Astrocyte of the spinal cord (primary cell): ENCODE data around the gene DNAH17.

ENCODE experiments used
- DNase-seq: peaks from one replicate; pipeline ENCODE4 v3.0.0; 2011; ENCODE audit warnings: low read depth, low spot score
- H3K4me3 ChIP-seq: 2 replicates; pipeline ENCODE4 v1.5.1; 2011; ENCODE audit warnings: low read depth, mild to moderate bottlenecking, low read length, moderate library complexity
- CTCF ChIP-seq: IDR thresholded peaks from 2 replicates; pipeline ENCODE4 v1.5.1; 2012; ENCODE audit warnings: low read depth, mild to moderate bottlenecking, low read length, inconsistent platforms
- in situ Hi-C: cut with HindIII; loops from 2 replicates; pipeline ENCODE4 v1.10.0; 2017; ENCODE audit warnings: low sequenced_read_pairs

Gene DNAH17

GRCh38 chr17:78589031-78589675 lies 12.0 kb upstream of the DNAH17 start:
- no peak overlapping the region for H3K4me3 ChIP-seq
- no peak for DNase-seq
- TF ChIP-seq CTCF: no peak
- in situ Hi-C loops: no loop called here

- in situ Hi-C loops: no loop called here
- DNase-seq: no peak
- no peak overlapping the region for H3K4me3 ChIP-seq
- TF ChIP-seq CTCF: no peak
Observed at GRCh38 chr17:78588258-78589030, 11.2 kb upstream of the DNAH17 start.

- in situ Hi-C loops: no loop called here
Observed at GRCh38 chr17:78585006-78585630, 7.9 kb upstream of the DNAH17 start.

GRCh38 chr17:78583091-78583490 lies 5.9 kb upstream of the DNAH17 start:
- no peak for TF ChIP-seq CTCF
- no peak overlapping the region for H3K4me3 ChIP-seq
- no peak for DNase-seq
- in situ Hi-C loops: no loop called here

More at GRCh38 chr17:78585006-78585630, 7.9 kb upstream of the DNAH17 start:
- no peak for TF ChIP-seq CTCF
- no peak overlapping the region for H3K4me3 ChIP-seq
- DNase-seq: no peak

GRCh38 chr17:78581304-78581703 lies 4.1 kb upstream of the DNAH17 start:
- in situ Hi-C loops: no loop called here
- no peak overlapping the region for H3K4me3 ChIP-seq
- TF ChIP-seq CTCF: no peak
- DNase-seq: no peak

- DNase-seq: no peak
- in situ Hi-C loops: no loop called here
- no peak for TF ChIP-seq CTCF
- H3K4me3 ChIP-seq: no peak overlapping the region
Observed at GRCh38 chr17:78580277-78580804, 3.1 kb upstream of the DNAH17 start.
